HFFc6 (cell line): Measurements from ENCODE around the gene SALL2. TPM values are rescaled to one million over a fixed set of nuclear protein-coding genes. Genes with fewer than 3 reads are reported as not detected.

Source experiments
- DNase-seq: peaks from one replicate; pipeline ENCODE4 v3.0.0-alpha.2; 2018
- H3K27ac Mint-ChIP-seq: 2 replicates; pipeline ENCODE4 v1.8.0; 2020; ENCODE audit warnings: mild to moderate bottlenecking, mixed read lengths
- H3K27me3 Mint-ChIP-seq: 2 replicates; pipeline ENCODE4 v1.8.0; 2021; ENCODE audit warnings: mild to moderate bottlenecking, moderate library complexity, mixed read lengths; ENCODE audit not compliant: insufficient read depth
- H3K36me3 Mint-ChIP-seq: 2 replicates; pipeline ENCODE4 v1.8.0; 2021; ENCODE audit warnings: low read depth, mixed read lengths
- H3K4me1 Mint-ChIP-seq: 2 replicates; pipeline ENCODE4 v1.8.0; 2020; ENCODE audit warnings: low read depth, mixed read lengths
- H3K4me3 Mint-ChIP-seq: 2 replicates; pipeline ENCODE4 v1.8.0; 2020; ENCODE audit warnings: mild to moderate bottlenecking, moderate library complexity, mixed read lengths
- H3K9me3 Mint-ChIP-seq: 2 replicates; pipeline ENCODE4 v1.8.0; 2020; ENCODE audit warnings: mild to moderate bottlenecking, mixed read lengths
- CTCF ChIP-seq: fragments of 200-600 bp; sonication (generic); IDR thresholded peaks from 2 replicates; pipeline ENCODE4 v1.5.0; 2021; ENCODE audit warnings: antibody characterized with exemption, mild to moderate bottlenecking
- total RNA-seq, 6 experiments: library from RNA; stranded (reverse); fragmentation: NEBNext Ultra II Directional; extraction: Animal tissue kit (Norgen Biotek cat#: 25700); gene quantifications; 2 replicates in 1 of 6; 3 replicates in 5 of 6; pipeline ENCODE4 v1.2.3, GENCODE V29; 2021

Gene SALL2
- total RNA-seq, 6 experiments from 2014 or later: 0.51 to 2.0 (median 0.99) TPM

GRCh38 chr14:21539189-21539940 lies 13.2 kb upstream of the SALL2 start:
- H3K27ac Mint-ChIP-seq: no peak overlapping the region
- H3K4me1 Mint-ChIP-seq: peaks cover 12% of the 10 kb centered on the region; the same call in 1 of the 2 replicates
- H3K9me3 Mint-ChIP-seq: no peaks in the 10 kb centered on the region
- H3K36me3 Mint-ChIP-seq: no peaks in the 10 kb centered on the region
- H3K4me3 Mint-ChIP-seq: no peak overlapping the region
- TF ChIP-seq CTCF: no peak
- peaks cover 39% of the 10 kb centered on the region for H3K27me3 Mint-ChIP-seq
- no peak for DNase-seq

- DNase-seq: no peak
- H3K4me1 Mint-ChIP-seq: peaks cover 6% of the 10 kb centered on the region; the same call in 1 of the 2 replicates
- no peak for TF ChIP-seq CTCF
- H3K9me3 Mint-ChIP-seq: no peaks in the 10 kb centered on the region
- H3K36me3 Mint-ChIP-seq: no peaks in the 10 kb centered on the region
- H3K27me3 Mint-ChIP-seq: peaks cover 33% of the 10 kb centered on the region
- no peak overlapping the region for H3K27ac Mint-ChIP-seq
- H3K4me3 Mint-ChIP-seq: no peak overlapping the region
Measured at GRCh38 chr14:21537090-21537424, 10.9 kb upstream of the SALL2 start.

- Mint-ChIP-seq H3K4me3 (peak overlapping the region; percentile 23; the same call in 1 of the 2 replicates), H3K4me1 (peaks cover 6% of the 10 kb centered on the region; the same call in 1 of the 2 replicates), H3K9me3 (no peaks in the 10 kb centered on the region)
Measured at GRCh38 chr14:21536418-21537089, 10.4 kb upstream of the SALL2 start.

GRCh38 chr14:21535545-21536417 lies 9.6 kb upstream of the SALL2 start:
- H3K4me3 Mint-ChIP-seq: no peak overlapping the region
- no peak overlapping the region for H3K27ac Mint-ChIP-seq
- H3K4me1 Mint-ChIP-seq: peaks cover 6% of the 10 kb centered on the region; the same call in 1 of the 2 replicates
- no peaks in the 10 kb centered on the region for H3K36me3 Mint-ChIP-seq
- no peak for DNase-seq
- no peaks in the 10 kb centered on the region for H3K9me3 Mint-ChIP-seq
- peaks cover 39% of the 10 kb centered on the region for H3K27me3 Mint-ChIP-seq
- TF ChIP-seq CTCF: no peak

More at GRCh38 chr14:21536418-21537089, 10.4 kb upstream of the SALL2 start:
- no peak overlapping the region for H3K27ac Mint-ChIP-seq
- H3K27me3 Mint-ChIP-seq: peaks cover 38% of the 10 kb centered on the region
- no peak for DNase-seq
- TF ChIP-seq CTCF: no peak
- no peaks in the 10 kb centered on the region for H3K36me3 Mint-ChIP-seq

GRCh38 chr14:21534576-21534975 lies 8.4 kb upstream of the SALL2 start:
- H3K36me3 Mint-ChIP-seq: no peaks in the 10 kb centered on the region
- H3K9me3 Mint-ChIP-seq: no peaks in the 10 kb centered on the region
- no peak for TF ChIP-seq CTCF
- peaks cover 42% of the 10 kb centered on the region for H3K27me3 Mint-ChIP-seq
- peaks cover 6% of the 10 kb centered on the region; the same call in 1 of the 2 replicates for H3K4me1 Mint-ChIP-seq
- no peak for DNase-seq
- no peak overlapping the region for H3K27ac Mint-ChIP-seq
- no peak overlapping the region for H3K4me3 Mint-ChIP-seq
